HCT116 (cell line): ENCODE data around the gene HINT2. TPM values are rescaled to one million over a fixed set of nuclear protein-coding genes. Genes with fewer than 3 reads are reported as not detected.

Experiments used
- ATAC-seq: fragments of 200-7000 bp; cut with Tn5 transposase; 2 replicates; pipeline ENCODE4 v1.9.1; 2020; ENCODE audit warnings: mild to moderate bottlenecking, moderate library complexity
- BruUV-seq: library from RNA; stranded (reverse); fragments of 400-500 nt; replicated peaks from 2 replicates; lab custom pipeline; 2021; lab: Mats Ljungman, UMichigan
- CTCF ChIA-PET: fragments of 300-600 bp; sonication (Branson Sonifier 250); formaldehyde crosslinking; loops from one replicate; lab custom pipeline; 2021; ENCODE audit warnings: antibody characterized with exemption; lab: Charles Lee
- POLR2A ChIA-PET: fragments of 300-600, 350-600 bp; sonication (Branson Sonifier 250); formaldehyde crosslinking; loops from one replicate; lab custom pipeline; 2021; ENCODE audit warnings: antibody characterized with exemption; lab: Charles Lee
- RAD21 ChIA-PET, 2 experiments: fragments of 300-600 bp; sonication (Branson Sonifier 250); formaldehyde crosslinking; loops; one replicate each; lab custom pipeline; 2023; ENCODE audit warnings: low total read pairs in 2 of 2; ENCODE audit not compliant: uncharacterized antibody in 2 of 2, unreplicated experiment in 2 of 2, low non-redundant PET in 1 of 2; lab: Charles Lee
- DNase-seq: peaks from one replicate; pipeline ENCODE4 v3.0.0-alpha.2; 2010; ENCODE audit warnings: low read depth, low spot score
- H2AFZ ChIP-seq: fragments of 200-600 bp; shearing (Covaris generic), sonication (generic); 2 replicates; pipeline ENCODE4 v1.6.1; 2017; ENCODE audit warnings: low read depth, mixed run types, mixed read lengths, antibody characterized with exemption, low read length; ENCODE audit not compliant: poor library complexity, severe bottlenecking
- H3K27ac ChIP-seq: 2 replicates; pipeline ENCODE4 v1.5.1; 2012; ENCODE audit warnings: low read depth, low read length
- H3K27me3 ChIP-seq: fragments of 200-600 bp; sonication (generic); 2 replicates; pipeline ENCODE4 v1.6.1; 2016; ENCODE audit warnings: mixed run types, low read length, mixed read lengths; ENCODE audit not compliant: insufficient read depth
- H3K36me3 ChIP-seq, 2 experiments: fragments of 200-500 bp in 1 of 2; fragments of 200-600 bp in 1 of 2; sonication (Bioruptor generic) in 1 of 2; sonication (generic) in 1 of 2; 2 replicates each; pipeline versions ENCODE4 v1.5.1 to v1.6.1; 2014 to 2016; ENCODE audit warnings: low read length in 2 of 2, inconsistent platforms in 1 of 2, mixed read lengths in 1 of 2, mixed run types in 1 of 2; ENCODE audit not compliant: insufficient read depth in 2 of 2, control insufficient read depth in 1 of 2
- H3K4me1 ChIP-seq, 2 experiments: fragments of 200-600 bp in 1 of 2; sonication (generic) in 1 of 2; 2 replicates each; pipeline versions ENCODE4 v1.5.1 to v1.6.1; 2012 to 2017; ENCODE audit warnings: low read length in 2 of 2, inconsistent platforms in 1 of 2, mild to moderate bottlenecking in 1 of 2, mixed read lengths in 1 of 2, mixed run types in 1 of 2, moderate library complexity in 1 of 2; ENCODE audit not compliant: insufficient read depth in 2 of 2, control insufficient read depth in 1 of 2
- H3K4me2 ChIP-seq: fragments of 200-600 bp; sonication (generic); 2 replicates; pipeline ENCODE4 v1.6.1; 2017; ENCODE audit warnings: mixed run types, low read length, mixed read lengths
- H3K4me3 ChIP-seq, 2 experiments: fragments of 200-600 bp in 1 of 2; sonication (generic) in 1 of 2; replicated peaks in 1 of 2; 2 replicates each; pipeline ENCODE4 v1.5.1; 2011 to 2016; ENCODE audit warnings: low read length in 2 of 2, control low read depth in 1 of 2, low read depth in 1 of 2, mild to moderate bottlenecking in 1 of 2, mixed read lengths in 1 of 2, mixed run types in 1 of 2
- H3K79me2 ChIP-seq: fragments of 200-600 bp; sonication (generic); 2 replicates; pipeline ENCODE4 v1.6.1; 2017; ENCODE audit warnings: mild to moderate bottlenecking, mixed run types, low read length, moderate library complexity, mixed read lengths; ENCODE audit not compliant: insufficient read depth
- H3K9ac ChIP-seq: fragments of 200-600 bp; sonication (generic); 2 replicates; pipeline ENCODE4 v1.6.1; 2016; ENCODE audit warnings: low read length, mixed read lengths
- H3K9me2 ChIP-seq: fragments of 200-600 bp; sonication (generic), shearing (Covaris generic); 2 replicates; pipeline ENCODE4 v1.6.1; 2017; ENCODE audit warnings: mixed run types, mild to moderate bottlenecking, moderate library complexity; ENCODE audit not compliant: insufficient read depth
- H3K9me3 ChIP-seq, 2 experiments: fragments of 200-500 bp in 1 of 2; fragments of 200-600 bp in 1 of 2; sonication (Bioruptor generic) in 1 of 2; sonication (generic) in 1 of 2; 2 replicates each; pipeline ENCODE4 v1.6.1; 2014 to 2017; ENCODE audit warnings: low read length in 2 of 2, mixed read lengths in 2 of 2, inconsistent platforms in 1 of 2, low read depth in 1 of 2, mild to moderate bottlenecking in 1 of 2, mixed run types in 1 of 2, moderate library complexity in 1 of 2; ENCODE audit not compliant: control insufficient read depth in 1 of 2, insufficient read depth in 1 of 2
- H4K20me1 ChIP-seq: fragments of 200-600 bp; sonication (generic), shearing (Covaris generic); 2 replicates; pipeline ENCODE4 v1.6.1; 2017; ENCODE audit warnings: mixed run types, mild to moderate bottlenecking, moderate library complexity; ENCODE audit not compliant: insufficient read depth
- ELF1 ChIP-seq: IDR thresholded peaks from 2 replicates; pipeline ENCODE4 v1.6.1; 2012; ENCODE audit warnings: low read depth, borderline replicate concordance
- EZH2 ChIP-seq: fragments of 200-600 bp; sonication (generic); IDR thresholded peaks from 2 replicates; pipeline ENCODE4 v1.6.1; 2017; ENCODE audit warnings: antibody characterized with exemption, mixed run types
- FOSL1 ChIP-seq: IDR thresholded peaks from 2 replicates; pipeline ENCODE4 v1.6.1; 2012; ENCODE audit warnings: low read depth
- RAD21 ChIP-seq: IDR thresholded peaks from 2 replicates; pipeline ENCODE4 v1.6.1; 2012; ENCODE audit warnings: low read depth, mild to moderate bottlenecking
- SRF ChIP-seq: IDR thresholded peaks from 2 replicates; pipeline ENCODE4 v1.6.1; 2012; ENCODE audit warnings: low read depth
- YY1 ChIP-seq: IDR thresholded peaks from 2 replicates; pipeline ENCODE4 v1.6.1; 2011; ENCODE audit warnings: low read length, low read depth, moderate library complexity, mild to moderate bottlenecking; ENCODE audit not compliant: insufficient replicate concordance; ENCODE audit errors: extremely low read depth
- ZFX ChIP-seq: fragments of 450-650 bp; IDR thresholded peaks from 2 replicates; pipeline ENCODE4 v1.6.1; 2017
- intact Hi-C: fragments of 100-400 bp; cut with micrococcal nuclease; formaldehyde crosslinking; loops from 2 replicates; pipeline ENCODE4 v1.10.0; 2022
- total RNA-seq: library from RNA; stranded (reverse); gene quantifications from one replicate; pipeline ENCODE4 v1.2.1, GENCODE V29; 2021; ENCODE audit not compliant: unreplicated experiment
- TF ChIP-seq, protein P1 (sequence below), 3 experiments: fragments of 200-600 bp in 1 of 3; sonication (generic) in 1 of 3; IDR thresholded peaks in 2 of 3; conservative IDR thresholded peaks in 1 of 3; 2 replicates each; pipeline ENCODE4 v1.5.1; 2012 to 2017; ENCODE audit warnings: low read depth in 2 of 3, low read length in 2 of 3, antibody characterized with exemption in 1 of 3, borderline replicate concordance in 1 of 3, control low read depth in 1 of 3, mild to moderate bottlenecking in 1 of 3, mixed read lengths in 1 of 3, mixed run types in 1 of 3, moderate library complexity in 1 of 3; ENCODE audit not compliant: insufficient read depth in 1 of 3
- TF ChIP-seq, protein P2 (sequence below): IDR thresholded peaks from 2 replicates; pipeline ENCODE4 v1.6.1; 2012
- TF ChIP-seq, protein P3 (sequence below): IDR thresholded peaks from 2 replicates; pipeline ENCODE4 v1.6.1; 2011; ENCODE audit warnings: mild to moderate bottlenecking, low read length, moderate library complexity; ENCODE audit not compliant: insufficient replicate concordance; ENCODE audit errors: extremely low read depth

The HINT2 gene
- total RNA-seq, 1 experiment from 2014 or later: 49.0 TPM

DNA sequence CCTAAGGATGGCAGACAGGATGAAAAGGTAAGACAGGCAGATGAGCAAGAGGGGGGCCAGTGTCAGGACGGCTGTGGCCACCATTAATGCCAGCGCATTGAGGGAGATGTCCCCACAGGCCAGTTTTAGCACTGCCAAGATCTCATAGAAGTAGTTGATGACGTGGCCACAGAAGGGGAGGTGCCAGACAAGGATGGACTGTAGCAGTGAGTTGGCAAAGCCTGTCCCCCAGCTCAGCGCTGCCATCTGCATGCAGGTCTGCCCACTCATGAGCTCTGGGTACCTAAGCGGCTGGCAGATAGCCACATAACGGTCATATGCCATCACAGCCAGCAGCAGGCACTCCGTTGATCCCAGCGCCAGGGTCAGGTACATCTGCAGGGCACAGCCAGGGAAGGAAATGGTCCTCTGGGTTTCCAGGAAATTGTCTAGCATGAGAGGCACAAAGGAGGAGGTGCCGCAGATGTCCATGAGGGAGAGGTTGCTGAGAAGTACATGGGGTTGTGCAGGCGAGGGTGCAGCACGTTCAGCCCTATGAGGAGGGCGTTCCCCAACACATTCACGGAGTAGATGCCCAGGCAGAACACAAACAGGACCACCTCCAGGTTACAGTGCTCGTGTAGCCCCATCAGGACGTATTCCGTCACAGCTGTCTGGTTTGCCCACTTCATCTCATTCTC, 44.6 kb upstream of the HINT2 start:
- no peak for DNase-seq
- RAD21 ChIA-PET: no interaction called here
- H3K27ac ChIP-seq: no peak overlapping the region
- no peaks in the 10 kb centered on the region for H3K36me3 ChIP-seq
- ATAC-seq: peak; percentile 75
- CTCF ChIA-PET: interaction anchor here (1.0 kb wide), 1 partner anchor 69 kb away, joined by 3 read pairs; no protein-coding TSS in a partner anchor
- H2AFZ ChIP-seq: no peak overlapping the region
- no peaks in the 10 kb centered on the region for H4K20me1 ChIP-seq
- POLR2A ChIA-PET: no interaction called here
- no peaks in the 10 kb centered on the region for H3K4me1 ChIP-seq
- intact Hi-C loops: no loop called here
- H3K9me3 ChIP-seq: no peaks in the 10 kb centered on the region
- H3K27me3 ChIP-seq: peaks cover 3% of the 10 kb centered on the region; the same call in 1 of the 2 replicates
- H3K79me2 ChIP-seq: no peaks in the 10 kb centered on the region
- no peaks in the 10 kb centered on the region for H3K9me2 ChIP-seq
- TF ChIP-seq, protein P1, sequence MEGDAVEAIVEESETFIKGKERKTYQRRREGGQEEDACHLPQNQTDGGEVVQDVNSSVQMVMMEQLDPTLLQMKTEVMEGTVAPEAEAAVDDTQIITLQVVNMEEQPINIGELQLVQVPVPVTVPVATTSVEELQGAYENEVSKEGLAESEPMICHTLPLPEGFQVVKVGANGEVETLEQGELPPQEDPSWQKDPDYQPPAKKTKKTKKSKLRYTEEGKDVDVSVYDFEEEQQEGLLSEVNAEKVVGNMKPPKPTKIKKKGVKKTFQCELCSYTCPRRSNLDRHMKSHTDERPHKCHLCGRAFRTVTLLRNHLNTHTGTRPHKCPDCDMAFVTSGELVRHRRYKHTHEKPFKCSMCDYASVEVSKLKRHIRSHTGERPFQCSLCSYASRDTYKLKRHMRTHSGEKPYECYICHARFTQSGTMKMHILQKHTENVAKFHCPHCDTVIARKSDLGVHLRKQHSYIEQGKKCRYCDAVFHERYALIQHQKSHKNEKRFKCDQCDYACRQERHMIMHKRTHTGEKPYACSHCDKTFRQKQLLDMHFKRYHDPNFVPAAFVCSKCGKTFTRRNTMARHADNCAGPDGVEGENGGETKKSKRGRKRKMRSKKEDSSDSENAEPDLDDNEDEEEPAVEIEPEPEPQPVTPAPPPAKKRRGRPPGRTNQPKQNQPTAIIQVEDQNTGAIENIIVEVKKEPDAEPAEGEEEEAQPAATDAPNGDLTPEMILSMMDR (IDR thresholded peaks at IDR 0.05 in 2 of 3, conservative IDR thresholded peaks at IDR 0.05 in 1 of 3; ENCODE audit: borderline replicate concordance in 1 of 3, insufficient read depth in 1 of 3, low read depth in 2 of 3, low read length in 2 of 3): 0 out of 6 replicates have a peak, but pooled peaks of 1 of the 3 experiments have one; percentile 6
- TF ChIP-seq ZFX (no peak), RAD21 (peak; percentile 20; the same call in 1 of the 2 replicates)
- BruUV-seq: no TSS peak
- H3K9ac ChIP-seq: no peak overlapping the region
- H3K4me3 ChIP-seq: no peak overlapping the region
- no peak overlapping the region for H3K4me2 ChIP-seq

DNA sequence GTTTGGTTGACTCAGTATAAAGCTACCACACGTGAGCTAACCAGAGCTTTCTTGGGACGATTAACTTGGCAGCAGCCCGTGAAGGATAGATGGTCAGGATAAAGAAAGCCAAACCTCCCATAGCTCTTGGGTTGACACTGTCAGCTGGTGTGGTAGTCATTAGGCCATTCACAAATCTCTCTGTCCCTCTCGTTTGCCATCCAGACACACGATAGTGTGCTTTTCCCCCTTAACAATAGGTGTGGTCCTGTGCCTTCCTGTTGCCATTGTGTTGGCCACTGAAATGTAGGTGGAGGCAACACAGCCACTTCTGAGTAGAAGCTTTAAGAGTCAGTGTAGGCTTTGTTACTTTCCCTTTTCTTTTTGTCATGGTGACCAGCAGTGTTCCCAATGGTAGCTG, 43.6 kb upstream of the HINT2 start:
- Histone ChIP-seq H3K27me3 (peaks cover 3% of the 10 kb centered on the region; the same call in 1 of the 2 replicates), H3K9ac (no peak overlapping the region), H3K27ac (no peak overlapping the region), H3K79me2 (no peaks in the 10 kb centered on the region), H4K20me1 (no peaks in the 10 kb centered on the region), H2AFZ (no peak overlapping the region), H3K9me3 (no peaks in the 10 kb centered on the region), H3K4me2 (no peak overlapping the region), H3K4me1 (no peaks in the 10 kb centered on the region), H3K4me3 (no peak overlapping the region), H3K36me3 (no peaks in the 10 kb centered on the region), H3K9me2 (no peaks in the 10 kb centered on the region)
- POLR2A ChIA-PET: no interaction called here
- intact Hi-C loops: no loop called here
- BruUV-seq: no TSS peak
- no peak for DNase-seq
- RAD21 ChIA-PET: no interaction called here
- CTCF ChIA-PET: interaction anchor here (1.3 kb wide), 1 partner anchor 24 kb away, joined by 3 read pairs; no protein-coding TSS in a partner anchor
- no peak for ATAC-seq
- TF ChIP-seq EZH2: no peak
- TF ChIP-seq, protein P1 (IDR thresholded peaks at IDR 0.05 in 2 of 3, conservative IDR thresholded peaks at IDR 0.05 in 1 of 3; ENCODE audit: borderline replicate concordance in 1 of 3, insufficient read depth in 1 of 3, low read depth in 2 of 3, low read length in 2 of 3): no peak
- TF ChIP-seq, protein P2, sequence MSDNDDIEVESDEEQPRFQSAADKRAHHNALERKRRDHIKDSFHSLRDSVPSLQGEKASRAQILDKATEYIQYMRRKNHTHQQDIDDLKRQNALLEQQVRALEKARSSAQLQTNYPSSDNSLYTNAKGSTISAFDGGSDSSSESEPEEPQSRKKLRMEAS: no peak
- no peak for TF ChIP-seq SRF
- TF ChIP-seq, protein P3, sequence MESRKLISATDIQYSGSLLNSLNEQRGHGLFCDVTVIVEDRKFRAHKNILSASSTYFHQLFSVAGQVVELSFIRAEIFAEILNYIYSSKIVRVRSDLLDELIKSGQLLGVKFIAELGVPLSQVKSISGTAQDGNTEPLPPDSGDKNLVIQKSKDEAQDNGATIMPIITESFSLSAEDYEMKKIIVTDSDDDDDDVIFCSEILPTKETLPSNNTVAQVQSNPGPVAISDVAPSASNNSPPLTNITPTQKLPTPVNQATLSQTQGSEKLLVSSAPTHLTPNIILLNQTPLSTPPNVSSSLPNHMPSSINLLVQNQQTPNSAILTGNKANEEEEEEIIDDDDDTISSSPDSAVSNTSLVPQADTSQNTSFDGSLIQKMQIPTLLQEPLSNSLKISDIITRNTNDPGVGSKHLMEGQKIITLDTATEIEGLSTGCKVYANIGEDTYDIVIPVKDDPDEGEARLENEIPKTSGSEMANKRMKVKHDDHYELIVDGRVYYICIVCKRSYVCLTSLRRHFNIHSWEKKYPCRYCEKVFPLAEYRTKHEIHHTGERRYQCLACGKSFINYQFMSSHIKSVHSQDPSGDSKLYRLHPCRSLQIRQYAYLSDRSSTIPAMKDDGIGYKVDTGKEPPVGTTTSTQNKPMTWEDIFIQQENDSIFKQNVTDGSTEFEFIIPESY: no peak
- TF ChIP-seq ELF1: no peak
- no peak for TF ChIP-seq YY1
- TF ChIP-seq FOSL1: no peak
- no peak for TF ChIP-seq ZFX
- no peak for TF ChIP-seq RAD21
